AG09309 (cell line): ENCODE results near the gene ERICH6B.

Source experiments
- DNase-seq: peaks from one replicate; pipeline ENCODE4 v3.0.0-alpha.2; 2010; ENCODE audit warnings: low read depth
- H3K4me3 ChIP-seq: 2 replicates; pipeline ENCODE4 v1.5.1; 2011; ENCODE audit warnings: mild to moderate bottlenecking, low read depth, low read length, moderate library complexity; ENCODE audit not compliant: control insufficient read depth
- CTCF ChIP-seq: IDR thresholded peaks from 2 replicates; pipeline ENCODE4 v1.5.1; 2011; ENCODE audit warnings: mild to moderate bottlenecking, low read depth, low read length, inconsistent platforms; ENCODE audit not compliant: insufficient read depth, control insufficient read depth; ENCODE audit errors: missing control alignments

Gene ERICH6B

DNA sequence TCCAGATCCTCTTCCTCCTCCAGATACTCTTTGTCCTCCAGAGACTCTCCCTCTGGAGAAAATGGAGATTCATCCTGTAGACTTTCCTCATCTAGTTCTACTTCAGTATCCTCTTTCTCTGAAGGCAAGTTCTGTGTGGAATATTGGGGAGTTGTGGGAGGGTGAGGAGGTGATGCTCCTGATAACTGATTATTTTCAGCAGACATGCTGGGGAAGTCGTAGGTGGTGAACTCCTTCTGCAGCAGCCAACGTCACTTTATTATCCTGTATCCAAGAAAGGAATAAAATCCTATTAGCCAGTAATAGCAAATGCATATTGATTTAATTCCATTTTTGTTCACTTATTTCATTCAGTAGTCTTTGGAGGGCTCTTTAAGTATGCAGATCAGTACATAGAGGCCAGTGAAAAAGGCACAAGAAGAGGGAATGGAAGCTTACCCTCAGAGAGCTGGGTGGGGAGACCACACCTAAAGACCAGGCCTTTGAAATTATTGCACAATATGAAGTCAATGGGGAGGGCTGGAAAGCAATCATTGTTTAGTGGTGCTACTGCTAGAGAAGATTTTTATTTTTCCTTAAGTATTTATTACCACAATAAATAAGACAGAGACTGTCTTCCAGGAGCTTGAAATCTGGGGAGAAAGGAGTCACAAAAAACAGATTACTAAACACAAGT lies 18.6 kb downstream of the ERICH6B start:
- H3K4me3 ChIP-seq, result no peak overlapping the region
- no peak for TF ChIP-seq CTCF
- no peak for DNase-seq

DNA sequence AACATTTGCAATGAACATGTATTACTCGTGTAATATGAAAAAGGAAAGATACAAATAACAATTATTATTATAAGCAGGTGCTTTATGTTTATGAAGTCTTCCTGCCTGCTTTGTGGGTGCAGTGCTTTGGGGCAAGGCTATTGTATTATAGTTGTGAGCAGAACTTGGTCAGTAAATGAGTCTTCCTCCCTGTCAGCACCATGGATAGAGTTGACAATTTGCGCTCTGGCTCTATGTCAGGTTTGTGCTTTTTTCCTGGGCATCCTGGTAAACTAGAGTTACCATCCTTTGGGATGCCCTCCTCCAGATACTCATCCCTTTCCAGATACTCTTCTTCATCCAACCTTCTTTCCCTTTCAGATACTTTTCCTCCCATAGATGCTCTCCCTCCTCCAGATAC lies 19.6 kb downstream of the ERICH6B start:
- no peak for DNase-seq
- TF ChIP-seq CTCF, result no peak

DNA sequence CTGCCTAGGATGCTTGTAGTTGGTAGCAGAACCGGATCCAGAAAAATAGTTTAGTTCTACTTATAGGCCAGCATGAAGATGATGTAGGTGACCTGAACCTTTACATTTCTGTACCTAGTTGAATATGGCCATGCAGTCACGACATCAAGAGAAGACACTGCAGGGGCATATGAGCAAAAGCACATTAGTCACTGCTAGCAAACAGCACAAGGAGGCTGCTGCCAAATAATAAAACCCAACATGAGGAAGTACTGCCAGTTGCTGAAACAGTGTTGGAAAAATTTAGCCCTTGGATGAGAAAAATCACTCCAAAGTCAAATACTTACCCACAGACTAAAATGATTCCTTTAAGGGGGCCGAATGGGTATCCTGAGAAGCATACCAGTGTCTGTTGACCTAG lies 20.8 kb downstream of the ERICH6B start:
- TF ChIP-seq CTCF, result no peak
- no peak for DNase-seq
- H3K4me3 ChIP-seq, result no peak overlapping the region

More for the DNA sequence above, 19.6 kb downstream of the ERICH6B start:
- H3K4me3 ChIP-seq, result no peak overlapping the region

DNA sequence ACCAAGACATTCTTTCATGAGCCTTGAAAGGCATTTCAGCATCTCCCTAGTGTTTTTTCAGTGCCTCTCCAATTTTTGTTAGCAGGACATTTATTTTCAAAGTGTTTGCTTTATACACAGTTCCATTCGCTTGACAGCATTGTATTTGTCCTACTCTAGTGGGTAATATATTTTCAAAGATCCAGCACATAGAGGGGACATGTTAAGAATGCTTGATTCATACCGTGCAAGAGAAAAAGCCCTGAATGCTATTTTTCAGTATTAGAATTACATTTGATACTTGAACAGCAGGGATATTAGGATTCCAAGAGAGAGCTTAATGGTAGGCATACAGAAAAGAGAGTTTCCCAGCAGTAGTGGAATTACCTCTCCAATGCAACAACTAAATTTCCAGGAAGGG lies 21.3 kb downstream of the ERICH6B start:
- H3K4me3 ChIP-seq, result no peak overlapping the region
- no peak for DNase-seq
- no peak for TF ChIP-seq CTCF

GRCh38 chr13:45592758-45593157 lies 22.8 kb downstream of the ERICH6B start:
- TF ChIP-seq CTCF, result no peak
- no peak overlapping the region for H3K4me3 ChIP-seq
- no peak for DNase-seq

GRCh38 chr13:45590066-45590465 lies 25.5 kb downstream of the ERICH6B start:
- no peak for TF ChIP-seq CTCF
- no peak overlapping the region for H3K4me3 ChIP-seq
- DNase-seq, result no peak

DNA sequence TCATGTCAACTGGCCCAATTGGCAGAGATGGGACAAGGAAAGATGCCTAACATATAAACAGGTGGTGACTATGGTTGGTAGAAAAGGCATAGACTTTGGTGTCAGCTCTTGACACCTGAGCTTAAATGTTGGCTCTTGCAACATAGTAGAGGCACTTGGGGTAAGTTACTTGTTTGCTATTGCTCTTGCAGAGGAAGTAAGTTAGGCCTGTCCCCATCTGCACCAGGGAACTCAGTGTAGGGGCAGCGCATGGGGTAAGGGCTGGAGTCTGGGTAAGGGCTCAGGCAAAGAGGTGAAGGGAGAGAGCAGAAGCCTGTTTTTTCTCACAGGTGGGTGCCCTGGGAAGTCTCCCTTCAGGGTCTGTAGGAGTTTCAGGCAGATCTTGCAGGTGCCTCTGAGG lies 27.6 kb downstream of the ERICH6B start:
- TF ChIP-seq CTCF, result no peak
- H3K4me3 ChIP-seq, result no peak overlapping the region

More for the DNA sequence above, 27.6 kb downstream of the ERICH6B start:
- DNase-seq, result no peak
